GM18517 (cell line): ENCODE data around the gene HES5.
A peak's percentile ranks its signal among the peaks of the same experiment; 100 is the strongest.

Experiments
- ATAC-seq: cut with Tn5 transposase; IDR thresholded peaks from one replicate; pipeline ENCODE4 v1.9.1; 2021; ENCODE audit warnings: mild to moderate bottlenecking, moderate library complexity; ENCODE audit not compliant: unreplicated experiment

HES5 gene

GRCh38 chr1:2533365-2533764 is 3.3 kb upstream of the HES5 start:
- ATAC-seq: no peak

DNA sequence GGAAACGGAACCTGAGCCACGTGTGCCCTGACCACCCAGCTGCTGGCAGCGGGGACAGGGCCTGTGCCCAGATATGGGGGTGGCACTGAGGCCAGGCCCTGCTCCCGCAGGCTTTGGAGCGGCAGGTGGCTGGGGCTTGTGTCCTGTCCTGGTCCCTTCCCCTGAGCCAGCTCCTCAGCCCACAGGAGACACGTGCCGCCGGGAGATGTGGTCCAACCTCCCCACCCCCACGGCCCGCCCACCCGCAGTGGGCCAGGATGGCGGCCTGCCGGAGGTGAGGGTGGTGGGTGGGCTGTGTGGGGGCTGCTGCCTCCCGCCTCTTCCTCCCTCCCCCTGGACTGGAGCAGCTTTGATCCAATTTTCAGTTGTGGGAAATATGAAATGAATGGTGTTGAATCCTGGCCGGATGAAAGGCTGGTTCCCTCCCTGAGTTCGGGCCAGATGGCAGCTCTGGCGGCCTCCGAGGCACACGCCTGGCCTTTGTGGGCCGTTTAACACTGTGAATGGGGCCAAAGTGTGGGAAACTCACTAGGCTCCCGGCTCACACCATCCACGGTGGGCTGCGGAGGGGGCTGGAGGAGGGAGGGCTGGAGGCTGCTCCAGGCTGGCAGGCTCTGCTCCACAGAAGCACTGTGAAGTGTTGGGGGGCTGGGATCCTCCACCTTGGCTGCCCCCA is 2.6 kb upstream of the HES5 start:
- no peak for ATAC-seq

DNA sequence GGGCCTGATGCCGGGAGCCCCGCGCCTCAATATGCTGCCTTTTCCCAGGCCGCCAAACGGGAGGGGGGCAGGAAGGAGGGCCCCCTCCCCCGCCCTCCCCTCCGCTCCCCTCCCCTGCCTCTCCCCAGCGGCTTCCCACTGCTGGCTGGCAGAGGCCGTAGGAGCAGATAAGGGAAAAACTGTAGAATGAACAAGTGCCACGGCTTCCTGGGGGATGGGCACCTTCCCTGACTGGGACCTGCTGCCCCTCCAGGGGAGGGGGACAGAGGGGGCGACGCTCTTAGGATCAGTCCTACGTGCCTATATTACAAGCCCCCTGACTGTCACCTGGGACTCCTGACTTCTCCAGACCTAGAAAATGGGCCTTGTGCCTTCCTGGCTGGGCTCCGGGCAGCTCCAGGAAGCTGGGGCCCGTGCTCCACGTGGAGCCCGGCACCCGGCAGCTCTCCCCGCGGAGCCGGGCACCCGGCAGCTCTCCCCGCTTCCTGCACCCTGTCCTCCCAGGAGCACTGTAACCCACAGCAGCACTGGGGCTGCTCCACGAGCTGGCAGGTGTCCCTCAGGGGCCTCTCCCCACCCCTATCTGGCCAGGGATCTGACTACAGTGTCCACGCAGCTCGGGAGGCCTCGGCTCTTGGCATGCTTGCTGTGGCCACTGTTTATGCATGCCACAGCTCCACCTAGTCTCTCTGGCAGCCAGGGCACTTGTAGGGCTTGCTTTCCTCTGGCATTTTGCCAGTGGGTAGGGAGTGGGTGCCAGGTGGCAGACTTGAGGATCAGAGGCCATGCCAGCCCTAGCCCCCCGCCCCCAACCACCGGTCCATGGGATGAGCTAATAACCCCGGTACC is 674 bp upstream of the HES5 start:
- no peak for ATAC-seq

GRCh38 chr1:2528966-2529783 is 888 bp downstream of the HES5 start:
- no peak for ATAC-seq

GRCh38 chr1:2528611-2528965 is 1.5 kb downstream of the HES5 start:
- ATAC-seq: no peak

- no peak for ATAC-seq
Measured at GRCh38 chr1:2528016-2528415, 2.0 kb downstream of the HES5 start.

DNA sequence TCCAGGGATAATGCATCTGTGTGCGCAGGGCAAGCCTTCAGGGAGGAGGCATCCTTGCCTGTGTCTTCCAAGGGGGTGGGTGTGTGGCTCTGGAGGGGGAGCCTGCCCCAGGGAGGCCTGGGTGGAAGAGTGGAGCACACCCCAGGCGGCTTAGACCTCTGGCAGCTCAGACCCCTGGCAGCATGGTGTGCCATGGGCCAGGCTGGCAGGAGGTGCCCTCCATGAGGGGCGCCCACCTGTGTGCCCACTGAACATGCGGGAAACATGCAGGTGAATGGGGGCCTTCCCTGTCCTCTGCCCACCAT is 2.6 kb downstream of the HES5 start:
- no peak for ATAC-seq

DNA sequence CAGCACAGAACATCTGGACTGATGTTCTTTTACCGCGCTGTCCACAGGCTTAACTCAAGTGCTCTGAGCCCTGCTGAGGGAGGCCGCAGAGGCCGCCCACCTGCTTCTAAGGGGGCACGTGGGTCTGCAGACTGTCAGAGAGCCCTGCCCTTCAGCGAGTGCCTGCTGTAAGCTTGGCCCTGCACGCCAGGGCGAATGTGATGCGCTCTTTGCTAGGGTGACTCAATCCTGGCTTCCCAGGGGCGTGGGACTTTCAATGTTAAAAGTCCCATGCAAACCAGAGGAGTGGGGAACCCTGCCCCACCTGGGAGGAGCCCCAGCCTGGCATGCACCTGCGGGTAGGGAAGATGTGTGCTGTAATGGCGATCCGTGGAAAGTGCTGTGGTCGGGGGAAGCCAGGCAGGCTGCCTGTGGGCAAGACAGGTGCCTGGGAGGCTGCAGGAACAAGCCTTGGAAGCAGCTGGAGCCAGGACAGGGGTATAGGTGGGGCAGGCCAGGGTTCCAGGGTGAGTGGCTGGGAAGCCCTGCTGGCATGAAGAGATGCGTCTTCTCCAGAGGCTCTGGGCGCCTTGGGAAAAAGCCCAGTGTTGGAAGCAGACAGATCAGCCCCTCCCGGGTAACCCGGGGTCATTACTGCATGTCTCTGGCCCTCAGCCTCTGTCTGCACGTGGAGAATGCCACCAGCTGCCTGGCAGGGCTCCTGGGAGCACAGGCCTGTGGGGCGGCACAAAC is 3.1 kb downstream of the HES5 start:
- peak; percentile 30 for ATAC-seq

- peak; percentile 83 for ATAC-seq
Measured at GRCh38 chr1:2525920-2526823, 3.9 kb downstream of the HES5 start, which contains the start of gene PANK4. Gene PANK4, minus strand, starts transcription at chr1:2526596. Its CDS starts 9 bp downstream, at chr1:2526587.

- ATAC-seq: no peak
Measured at GRCh38 chr1:2525572-2525919, 4.5 kb downstream of the HES5 start.

- no peak for ATAC-seq
Measured at GRCh38 chr1:2523891-2524609, 6.0 kb downstream of the HES5 start.

DNA sequence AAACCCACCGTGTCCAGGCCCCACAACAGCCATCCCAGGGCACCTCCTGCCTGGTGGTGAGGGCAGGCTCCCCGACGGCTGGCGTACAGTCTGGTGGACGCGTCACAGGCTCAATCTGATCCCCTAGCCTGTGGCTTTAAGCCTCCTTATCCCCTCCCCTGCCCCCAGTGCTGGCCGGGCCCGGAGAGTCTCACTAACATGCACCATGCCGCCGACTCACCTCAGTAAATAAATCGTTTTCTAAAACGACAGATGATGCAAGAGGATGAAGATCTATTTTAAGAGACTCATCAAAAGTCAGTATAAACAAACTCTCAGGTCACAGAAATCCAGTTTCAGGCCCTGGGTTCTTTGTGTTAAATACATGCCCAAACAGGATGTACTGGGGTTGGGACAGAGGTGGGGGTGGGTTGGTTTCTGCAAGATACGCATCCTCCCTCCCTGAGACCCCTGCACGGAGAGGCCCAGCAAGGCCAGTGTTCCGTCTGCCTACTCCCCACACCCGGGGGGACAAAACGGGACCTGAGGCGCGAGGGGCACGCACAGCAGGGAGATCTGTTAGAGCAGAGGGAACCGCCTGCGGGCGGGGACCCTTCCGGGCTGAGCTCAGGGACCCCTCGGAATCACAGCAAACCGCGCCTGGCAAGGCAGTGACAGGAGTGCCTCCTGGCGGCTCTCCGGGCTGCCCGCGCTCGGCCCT is 6.7 kb downstream of the HES5 start:
- ATAC-seq: no peak

GRCh38 chr1:2522230-2522629 is 7.8 kb downstream of the HES5 start:
- no peak for ATAC-seq

DNA sequence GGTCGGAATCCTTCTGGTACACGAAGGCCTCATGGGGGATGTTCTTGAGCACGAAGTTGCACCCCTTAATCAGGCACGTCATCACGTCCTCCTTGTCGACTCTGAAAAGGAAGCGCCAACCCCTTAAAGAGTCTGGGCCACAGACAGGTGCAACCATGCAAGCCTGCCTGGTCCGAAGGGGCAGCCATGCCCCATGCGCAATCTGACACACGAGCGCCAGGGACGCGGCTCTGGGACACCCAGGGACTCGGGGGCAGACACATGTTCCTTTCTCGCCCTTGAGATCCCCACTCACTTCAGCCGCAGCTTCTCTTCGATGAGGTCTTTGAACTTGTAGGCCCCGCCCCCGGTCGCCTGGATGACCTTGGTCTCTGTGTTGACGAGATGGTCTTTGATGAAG is 9.3 kb downstream of the HES5 start:
- no peak for ATAC-seq

DNA sequence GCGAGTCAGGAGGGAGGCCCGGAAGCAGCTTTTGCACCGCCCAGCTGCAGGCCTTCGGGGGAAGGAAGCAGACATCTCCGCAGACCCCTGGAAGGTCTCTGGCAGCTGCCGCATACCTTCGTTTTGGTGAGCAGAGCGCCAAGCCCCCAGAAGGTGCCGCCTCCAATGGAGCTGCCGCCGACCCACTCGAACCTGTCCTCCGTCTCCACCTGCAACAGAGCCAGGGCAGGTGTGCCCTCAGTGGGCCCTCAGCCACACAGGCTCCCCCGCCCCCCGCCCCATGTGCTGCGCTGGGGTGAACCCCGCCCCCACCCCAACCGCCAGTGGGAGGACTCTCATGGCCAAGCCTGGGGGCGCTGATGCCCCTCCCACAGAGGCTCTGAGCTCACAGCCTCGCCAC is 9.9 kb downstream of the HES5 start:
- no peak for ATAC-seq

GRCh38 chr1:2519729-2520128 is 10.3 kb downstream of the HES5 start:
- no peak for ATAC-seq

- ATAC-seq: no peak
Measured at GRCh38 chr1:2519029-2519685, 10.9 kb downstream of the HES5 start.

- no peak for ATAC-seq
Measured at GRCh38 chr1:2518528-2518927, 11.5 kb downstream of the HES5 start.
